Fibroblast of the aortic adventitia (primary cell): ENCODE results near the gene DMAC2. TPM values are rescaled to one million over a fixed set of nuclear protein-coding genes. Genes with fewer than 3 reads are reported as not detected.

ENCODE experiments used
- DNase-seq: peaks from one replicate; pipeline ENCODE4 v3.0.0-alpha.2; 2010; ENCODE audit warnings: low read depth
- H3K4me3 ChIP-seq: 2 replicates; pipeline ENCODE4 v1.5.1; 2011; ENCODE audit warnings: low read depth, mild to moderate bottlenecking, control low read depth, low read length, moderate library complexity
- total RNA-seq: library from RNA; depleted of rRNA; stranded (reverse); fragments of >200 nt; gene quantifications from 2 replicates; pipeline ENCODE4 v1.2.3, GENCODE V29; 2012; ENCODE audit warnings: low replicate concordance
- TF ChIP-seq, protein P1 (sequence below): IDR thresholded peaks from 2 replicates; pipeline ENCODE4 v1.5.1; 2011; ENCODE audit warnings: mild to moderate bottlenecking, low read length, control low read depth, inconsistent platforms; ENCODE audit not compliant: insufficient read depth

DMAC2 gene
- total RNA-seq, 1 donor = 29.3 TPM

DNA sequence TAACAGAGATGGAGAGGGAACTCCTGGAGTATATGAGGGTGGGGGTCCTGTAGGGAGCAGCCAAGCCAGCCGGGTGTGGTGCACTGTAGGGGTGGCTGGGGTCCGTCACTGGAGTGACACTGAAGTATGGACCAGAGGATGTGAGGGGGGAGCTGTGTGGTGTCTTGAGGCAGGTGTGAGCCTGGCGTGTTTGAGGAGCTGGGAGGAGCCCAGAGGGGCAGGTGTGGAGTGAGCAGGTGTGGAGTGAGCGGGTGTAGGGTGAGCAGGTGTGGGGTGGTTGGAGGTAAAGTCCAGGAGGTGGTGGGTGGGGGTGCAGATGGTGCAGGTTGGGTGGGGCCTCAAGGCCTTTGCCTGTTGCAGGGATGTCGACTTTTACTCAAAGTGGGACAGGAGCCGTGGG, 18.4 kb downstream of the DMAC2 start:
- H3K4me3 ChIP-seq = no peak overlapping the region
- DNase-seq = no peak
- TF ChIP-seq, protein P1, sequence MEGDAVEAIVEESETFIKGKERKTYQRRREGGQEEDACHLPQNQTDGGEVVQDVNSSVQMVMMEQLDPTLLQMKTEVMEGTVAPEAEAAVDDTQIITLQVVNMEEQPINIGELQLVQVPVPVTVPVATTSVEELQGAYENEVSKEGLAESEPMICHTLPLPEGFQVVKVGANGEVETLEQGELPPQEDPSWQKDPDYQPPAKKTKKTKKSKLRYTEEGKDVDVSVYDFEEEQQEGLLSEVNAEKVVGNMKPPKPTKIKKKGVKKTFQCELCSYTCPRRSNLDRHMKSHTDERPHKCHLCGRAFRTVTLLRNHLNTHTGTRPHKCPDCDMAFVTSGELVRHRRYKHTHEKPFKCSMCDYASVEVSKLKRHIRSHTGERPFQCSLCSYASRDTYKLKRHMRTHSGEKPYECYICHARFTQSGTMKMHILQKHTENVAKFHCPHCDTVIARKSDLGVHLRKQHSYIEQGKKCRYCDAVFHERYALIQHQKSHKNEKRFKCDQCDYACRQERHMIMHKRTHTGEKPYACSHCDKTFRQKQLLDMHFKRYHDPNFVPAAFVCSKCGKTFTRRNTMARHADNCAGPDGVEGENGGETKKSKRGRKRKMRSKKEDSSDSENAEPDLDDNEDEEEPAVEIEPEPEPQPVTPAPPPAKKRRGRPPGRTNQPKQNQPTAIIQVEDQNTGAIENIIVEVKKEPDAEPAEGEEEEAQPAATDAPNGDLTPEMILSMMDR = no peak

DNA sequence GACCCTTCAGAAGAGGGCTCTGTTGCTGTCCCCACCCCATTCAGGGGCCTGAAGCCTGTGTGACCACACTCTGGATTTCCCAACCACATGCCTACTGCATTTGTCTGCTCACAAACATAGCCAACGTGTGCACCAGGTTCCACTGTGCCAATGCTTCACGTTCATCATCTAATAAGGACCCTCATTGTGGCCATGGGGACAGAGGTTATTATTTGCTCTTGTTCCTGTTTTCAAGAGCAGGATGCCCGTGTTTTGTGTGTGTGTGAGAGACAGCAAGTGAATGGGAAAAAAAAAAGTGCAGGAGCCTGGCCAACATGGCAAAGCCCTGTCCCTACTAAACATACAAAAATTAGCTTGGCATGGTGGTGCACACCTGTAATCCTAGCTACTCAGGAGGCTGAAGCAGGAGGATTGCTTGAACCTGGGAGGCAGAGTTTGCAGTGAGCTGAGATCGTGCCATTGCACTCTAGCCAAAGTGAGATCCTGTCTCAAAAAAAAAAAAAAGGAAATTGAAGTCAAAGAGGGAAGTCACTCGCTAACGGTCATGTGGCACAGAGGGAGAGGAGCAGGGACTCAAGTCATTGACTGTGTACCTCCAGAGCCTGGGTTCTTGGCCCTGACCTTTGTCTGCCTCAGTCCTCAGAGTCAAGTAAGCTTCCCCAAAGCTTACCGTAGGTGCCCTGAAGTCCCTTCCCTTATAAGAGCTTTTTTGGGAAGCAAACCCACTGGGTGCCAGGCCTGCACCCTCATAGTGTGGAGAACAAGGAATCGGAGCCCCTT, 19.4 kb downstream of the DMAC2 start:
- H3K4me3 ChIP-seq = no peak overlapping the region
- no peak for DNase-seq
- TF ChIP-seq, protein P1 = no peak

DNA sequence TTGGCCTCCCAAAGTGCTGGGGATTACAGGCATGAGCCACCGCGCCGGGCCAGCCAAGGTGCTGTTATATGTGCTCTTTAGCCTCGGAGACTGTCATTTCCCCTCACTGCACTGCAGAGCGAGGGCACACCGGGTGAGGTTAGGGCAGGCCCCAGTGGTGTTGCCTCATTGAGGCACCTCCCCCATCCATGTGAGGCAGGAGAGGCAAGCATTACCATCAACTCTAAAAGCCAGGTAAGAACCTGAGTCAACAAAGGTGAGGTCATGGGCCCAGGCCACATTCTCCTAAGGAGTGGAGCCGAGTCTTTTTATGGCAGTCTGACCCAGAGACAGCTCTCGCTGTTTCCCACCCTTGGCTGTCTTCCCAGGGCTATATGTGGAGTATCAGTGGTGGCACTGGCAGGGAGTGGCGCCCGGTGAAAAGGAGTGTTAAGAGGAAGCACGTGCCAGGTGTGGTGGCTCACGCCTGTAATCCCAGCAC, 23.5 kb downstream of the DMAC2 start:
- TF ChIP-seq, protein P1 = no peak

DNA sequence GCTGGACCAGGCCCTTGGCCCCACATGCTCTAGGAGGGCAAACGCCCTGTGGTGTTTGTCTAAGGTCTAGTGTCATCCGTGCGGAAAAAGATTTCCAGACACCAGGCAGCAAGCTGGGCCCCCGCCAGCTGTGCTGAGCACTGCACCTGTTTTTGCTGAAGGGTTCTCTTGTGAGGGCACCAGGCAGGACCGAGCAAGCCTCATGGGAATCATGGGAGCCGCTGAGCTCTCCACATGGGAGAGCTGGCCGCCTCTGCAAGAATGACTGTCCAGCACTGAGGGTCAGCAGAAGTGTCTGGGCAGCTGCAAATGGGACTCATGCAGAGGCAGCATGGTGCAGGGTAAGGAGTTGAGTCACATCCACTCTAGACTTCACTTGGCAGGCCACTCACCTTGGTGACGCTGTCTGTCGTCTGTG, 24.5 kb downstream of the DMAC2 start:
- TF ChIP-seq, protein P1 = no peak
- DNase-seq = no peak
- no peak overlapping the region for H3K4me3 ChIP-seq

More for the DNA sequence above, 23.5 kb downstream of the DMAC2 start:
- H3K4me3 ChIP-seq = no peak overlapping the region
- no peak for DNase-seq

DNA sequence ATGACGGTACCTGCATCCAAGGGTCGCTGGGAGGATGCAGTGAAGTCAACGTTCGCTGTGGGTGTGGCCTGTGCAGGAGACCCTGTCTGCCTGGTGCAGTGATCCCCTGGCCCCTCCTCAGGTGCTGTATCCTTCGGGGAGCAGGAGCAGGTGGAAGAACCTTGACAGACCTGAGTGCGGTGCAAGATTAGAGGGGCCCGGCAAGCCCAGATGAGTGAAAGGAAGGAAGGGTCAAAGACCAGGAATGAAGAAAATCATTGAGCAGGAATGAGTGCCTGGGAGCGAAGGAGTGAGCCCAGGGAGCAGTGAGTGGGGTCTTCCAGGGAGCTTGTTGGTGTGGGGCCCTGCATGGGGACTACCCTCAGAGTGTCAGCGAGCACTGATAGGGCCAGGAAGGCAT, 25.3 kb downstream of the DMAC2 start:
- TF ChIP-seq, protein P1 = no peak
- no peak for DNase-seq
- no peak overlapping the region for H3K4me3 ChIP-seq

DNA sequence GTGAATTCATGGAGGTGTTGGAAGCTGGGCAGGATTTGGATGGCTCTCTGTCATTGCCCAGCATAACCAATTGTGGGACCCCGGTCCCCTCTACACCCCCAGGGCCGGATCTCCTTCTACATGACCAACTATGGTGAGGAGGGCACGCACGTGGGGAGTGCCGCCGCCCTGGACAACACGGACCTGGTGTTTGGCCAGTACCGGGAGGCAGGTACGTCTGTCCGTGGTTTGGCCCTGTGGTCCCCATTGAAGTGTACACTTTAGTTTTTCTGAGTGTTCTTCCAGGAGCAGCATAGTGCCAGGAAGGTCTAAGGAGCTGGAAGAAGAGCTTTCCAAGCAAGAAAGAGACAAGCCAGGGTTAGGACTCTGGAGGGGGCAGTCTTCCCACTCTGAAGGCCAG, 25.8 kb downstream of the DMAC2 start:
- TF ChIP-seq, protein P1 = no peak
- DNase-seq = no peak
- no peak overlapping the region for H3K4me3 ChIP-seq
